ENCODE measurements around the gene SLC22A9. TPM values are rescaled to one million over a fixed set of nuclear protein-coding genes. Genes with fewer than 3 reads are reported as not detected.

The SLC22A9 gene
- total RNA-seq, 2 experiments from 2014 or later, result not detected

GRCh38 chr11:63448646-63449045 is 79.1 kb downstream of the SLC22A9 start:
- ChIA-PET CTCF (interaction anchor here (1.3 kb wide), 1 partner anchor 30 kb away, joined by 6 read pairs; no protein-coding TSS in a partner anchor), POLR2A (no interaction called here)
- intact Hi-C loops (cut with micrococcal nuclease), result no loop called here
- H3K9me3 Mint-ChIP-seq, result no peaks in the 10 kb centered on the region
- H3K27ac Mint-ChIP-seq, result no peak overlapping the region
- peaks cover 2% of the 10 kb centered on the region for H3K27me3 Mint-ChIP-seq
- H3K36me3 Mint-ChIP-seq, result no peaks in the 10 kb centered on the region
- no peak for DNase-seq
- H3K4me1 Mint-ChIP-seq (ENCODE audit: low read depth), result peaks cover 38% of the 10 kb centered on the region
- H3K4me3 Mint-ChIP-seq, result no peak overlapping the region

- DNase-seq, result no peak
- no peak overlapping the region for H3K4me3 Mint-ChIP-seq
- ChIA-PET POLR2A (no interaction called here), CTCF (interaction anchor here (0.6 to 2.2 kb wide), 2 partner anchors 20 to 44 kb away, joined by 4 to 6 read pairs; no protein-coding TSS in a partner anchor)
- H3K27ac Mint-ChIP-seq, result no peak overlapping the region
- H3K9me3 Mint-ChIP-seq, result no peaks in the 10 kb centered on the region
- intact Hi-C loops (cut with micrococcal nuclease), result no loop called here
- H3K36me3 Mint-ChIP-seq, result no peaks in the 10 kb centered on the region
- H3K4me1 Mint-ChIP-seq (ENCODE audit: low read depth), result no peaks in the 10 kb centered on the region
- H3K27me3 Mint-ChIP-seq, result peaks cover 8% of the 10 kb centered on the region
Measured at GRCh38 chr11:63459586-63459985, 90.0 kb downstream of the SLC22A9 start.

Other genes starting within 250 kb of the SLC22A9 start
- gene SLC22A24, start 225.6 kb upstream of the SLC22A9 start, total RNA-seq, result not detected
- not detected for gene SLC22A25, start 126.2 kb upstream of the SLC22A9 start, total RNA-seq
- under 1 TPM; 0.15 to 0.24 TPM for gene PLAAT5, start 121.4 kb downstream of the SLC22A9 start, total RNA-seq
- gene LGALS12, start 136.3 kb downstream of the SLC22A9 start, total RNA-seq, result not detected
- 10 to 100 TPM; 35.7 to 36.3 TPM for gene PLAAT4, start 167.0 kb downstream of the SLC22A9 start, total RNA-seq
- gene PLAAT2, start 193.6 kb downstream of the SLC22A9 start, total RNA-seq, result under 1 TPM in 1 of 2 experiments, not detected in 1; 0.44 TPM
- gene PLAAT3, start 244.6 kb downstream of the SLC22A9 start, total RNA-seq, result 10 to 100 TPM; 10.3 to 10.4 TPM

All from activated CD4-positive, alpha-beta memory T cell treated with anti-CD3 and anti-CD28 coated beads for 36 hours (primary cell).